Upper lobe of right lung (tissue), 1 donor: ENCODE measurements around the gene ZBTB16. TPM values are rescaled to one million over a fixed set of nuclear protein-coding genes. Genes with fewer than 3 reads are reported as not detected.

Experiments
- ATAC-seq: fragments of 200-7000 bp; cut with Tn5 transposase; one replicate; pipeline ENCODE4 v1.9.1; 2020; ENCODE audit warnings: mild to moderate bottlenecking, moderate library complexity
- DNase-seq: peaks from one replicate; pipeline ENCODE4 v3.0.0-alpha.2; 2020
- H3K27ac ChIP-seq: fragments of 200-600 bp; one replicate; pipeline ENCODE4 v1.8.0; 2022
- H3K27me3 ChIP-seq: fragments of 200-600 bp; one replicate; pipeline ENCODE4 v1.8.0; 2022; ENCODE audit warnings: mild to moderate bottlenecking
- H3K36me3 ChIP-seq: fragments of 200-600 bp; one replicate; pipeline ENCODE4 v1.8.0; 2022
- H3K4me1 ChIP-seq: fragments of 200-600 bp; one replicate; pipeline ENCODE4 v1.8.0; 2022
- H3K4me3 ChIP-seq: fragments of 200-600 bp; one replicate; pipeline ENCODE4 v1.8.0; 2022; ENCODE audit warnings: mild to moderate bottlenecking
- H3K9me3 ChIP-seq: fragments of 200-600 bp; one replicate; pipeline ENCODE4 v1.8.0; 2022
- CTCF ChIP-seq: fragments of 200-600 bp; IDR thresholded peaks from one replicate; pipeline ENCODE4 v1.8.0; 2022; ENCODE audit warnings: antibody characterized with exemption
- intact Hi-C: fragments of 100-400 bp; cut with DNase I; formaldehyde crosslinking; loops from one replicate; pipeline ENCODE4 v1.11.0; 2022
- total RNA-seq: library from RNA; stranded (reverse); fragmentation: NEBNext Ultra II Directional; extraction: Animal tissue kit (Norgen Biotek cat#: 25700); gene quantifications from one replicate; pipeline ENCODE4 v1.2.1, GENCODE V29; 2021
- donor health status: DM: no; HTN: yes; CAD: no; lungs with severe emphysema.

The ZBTB16 gene
- total RNA-seq, 1 donor from 2014 or later: 221 TPM

GRCh38 chr11:114090225-114090910 is 30.9 kb downstream of the ZBTB16 start:
- TF ChIP-seq CTCF: no peak
- intact Hi-C loops: no loop called here
- Histone ChIP-seq H3K4me3 (no peak overlapping the region), H3K4me1 (peaks cover 81% of the 10 kb centered on the region), H3K27ac (no peak overlapping the region), H3K27me3 (no peaks in the 10 kb centered on the region), H3K36me3 (peaks cover 37% of the 10 kb centered on the region), H3K9me3 (no peaks in the 10 kb centered on the region)
- ATAC-seq: no peak
- DNase-seq: no peak

- no peak for TF ChIP-seq CTCF
Observed at GRCh38 chr11:114090976-114091375, 31.5 kb downstream of the ZBTB16 start.

DNA sequence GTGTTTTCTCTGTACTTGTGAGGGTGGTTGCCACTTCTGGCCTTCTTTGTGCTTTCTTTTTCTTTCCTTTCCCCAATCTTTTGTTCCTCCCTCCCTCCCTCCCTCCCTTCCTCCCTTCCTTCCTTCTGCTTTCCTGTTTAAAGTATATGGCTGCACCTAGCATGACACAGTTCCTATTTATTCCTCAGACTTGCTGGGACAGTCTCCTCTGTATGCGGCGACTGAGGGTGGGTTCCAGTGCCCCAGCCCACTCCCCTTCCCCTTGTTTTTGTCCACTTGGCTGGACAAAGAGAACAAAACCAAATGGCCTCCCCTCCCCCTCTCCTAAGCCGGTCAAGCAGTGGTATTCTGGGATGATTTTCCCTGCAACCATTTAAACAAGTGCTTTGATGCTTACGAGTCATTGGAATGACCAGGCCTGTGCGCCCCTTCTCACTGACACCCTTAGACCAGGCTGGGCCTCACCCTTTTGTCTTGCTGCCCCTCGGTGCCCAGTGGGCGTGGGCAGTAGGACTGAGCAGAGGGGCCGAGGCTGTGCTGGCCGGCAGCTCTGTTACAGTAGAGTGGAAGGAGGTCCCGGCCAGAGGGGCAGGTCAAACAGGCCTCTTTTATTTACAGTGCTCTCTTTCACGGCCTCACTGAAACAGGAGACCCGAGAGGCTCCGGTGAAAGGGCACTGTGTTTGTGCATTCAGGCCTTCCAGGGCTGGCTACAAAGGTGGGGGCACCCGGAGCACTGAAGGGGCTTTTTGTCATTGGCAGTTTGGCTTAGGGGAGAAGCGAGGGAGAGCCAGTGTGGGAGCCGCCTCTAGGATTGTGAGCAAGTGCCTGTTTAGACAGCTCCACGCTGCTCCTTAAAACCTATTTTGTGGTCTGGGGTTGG is 32.2 kb downstream of the ZBTB16 start:
- H3K4me3 ChIP-seq: no peak overlapping the region
- no peak for DNase-seq
- no peaks in the 10 kb centered on the region for H3K9me3 ChIP-seq
- peak overlapping the region; percentile 39 for H3K27ac ChIP-seq
- ATAC-seq: peak; percentile 13
- H3K36me3 ChIP-seq: peaks cover 34% of the 10 kb centered on the region
- no peaks in the 10 kb centered on the region for H3K27me3 ChIP-seq
- peaks cover 79% of the 10 kb centered on the region for H3K4me1 ChIP-seq
- intact Hi-C loops: no loop called here
- TF ChIP-seq CTCF: no peak

More at GRCh38 chr11:114090976-114091375, 31.5 kb downstream of the ZBTB16 start:
- Histone ChIP-seq H3K27me3 (no peaks in the 10 kb centered on the region), H3K9me3 (no peaks in the 10 kb centered on the region), H3K4me3 (no peak overlapping the region), H3K36me3 (peaks cover 34% of the 10 kb centered on the region), H3K27ac (no peak overlapping the region), H3K4me1 (peaks cover 81% of the 10 kb centered on the region)
- intact Hi-C loops: no loop called here
- DNase-seq: no peak
- no peak for ATAC-seq

GRCh38 chr11:114092478-114092877 is 33.0 kb downstream of the ZBTB16 start:
- intact Hi-C loops: no loop called here
- Histone ChIP-seq H3K27ac (peak overlapping the region; percentile 39), H3K4me1 (peaks cover 79% of the 10 kb centered on the region), H3K36me3 (peaks cover 29% of the 10 kb centered on the region), H3K27me3 (no peaks in the 10 kb centered on the region), H3K4me3 (no peak overlapping the region), H3K9me3 (no peaks in the 10 kb centered on the region)
- TF ChIP-seq CTCF: no peak
- DNase-seq (no peak), ATAC-seq (no peak)

DNA sequence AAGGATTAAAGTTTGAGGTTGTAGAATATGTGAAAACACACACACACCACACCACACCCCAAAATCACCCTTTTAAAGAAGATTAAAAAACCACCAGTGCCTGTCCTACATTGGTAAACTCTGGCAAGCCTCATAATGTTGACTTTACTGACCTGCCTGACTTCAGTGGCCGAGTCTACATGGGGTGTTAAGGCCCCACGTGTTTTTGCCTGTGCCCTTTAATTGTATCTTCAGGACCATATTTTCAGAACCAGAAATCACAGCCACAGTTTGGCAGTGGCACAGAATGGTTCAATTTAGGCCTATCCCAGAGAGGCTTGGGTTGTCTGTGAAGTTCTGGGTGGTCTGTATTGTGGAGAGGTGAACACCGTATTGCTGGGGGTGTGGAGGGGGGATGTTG is 33.4 kb downstream of the ZBTB16 start:
- Histone ChIP-seq H3K27me3 (no peaks in the 10 kb centered on the region), H3K4me1 (peaks cover 79% of the 10 kb centered on the region), H3K36me3 (peaks cover 25% of the 10 kb centered on the region), H3K4me3 (no peak overlapping the region), H3K9me3 (no peaks in the 10 kb centered on the region), H3K27ac (peak overlapping the region; percentile 39)
- no peak for TF ChIP-seq CTCF
- intact Hi-C loops: no loop called here
- DNase-seq: no peak
- no peak for ATAC-seq
